Neural cell (in vitro differentiated cells): ENCODE results near the gene PLA2G2D. TPM values are rescaled to one million over a fixed set of nuclear protein-coding genes. Genes with fewer than 3 reads are reported as not detected.

Experiments
- H2AFZ ChIP-seq: fragments of 200-600, 300-800 bp; sonication (generic), shearing (Covaris generic); 2 replicates; pipeline ENCODE4 v1.6.0; 2014; ENCODE audit warnings: low read depth, mild to moderate bottlenecking, antibody characterized with exemption, low read length, moderate library complexity
- H3F3A ChIP-seq: fragments of 200-600 bp; shearing (Covaris generic); 2 replicates; pipeline ENCODE4 v1.6.1; 2016; ENCODE audit warnings: mild to moderate bottlenecking, moderate library complexity, mixed read lengths, antibody characterized with exemption, low read length; ENCODE audit not compliant: insufficient read depth, poor library complexity, severe bottlenecking
- H3K27ac ChIP-seq: fragments of 200-600, 300-800 bp; sonication (generic), shearing (Covaris generic); 2 replicates; pipeline ENCODE4 v1.5.1; 2014; ENCODE audit warnings: mild to moderate bottlenecking, low read length, moderate library complexity
- H3K27me3 ChIP-seq: fragments of 300-800, 200-600 bp; sonication (generic), shearing (Covaris generic); 2 replicates; pipeline ENCODE4 v1.6.0; 2014; ENCODE audit warnings: mild to moderate bottlenecking, low read depth, low read length, moderate library complexity; ENCODE audit not compliant: insufficient read depth
- H3K36me3 ChIP-seq: fragments of 300-800, 200-600 bp; sonication (generic), shearing (Covaris generic); 2 replicates; pipeline ENCODE4 v1.5.1; 2014; ENCODE audit warnings: mild to moderate bottlenecking, antibody characterized with exemption, low read length, moderate library complexity; ENCODE audit not compliant: insufficient read depth
- H3K4me2 ChIP-seq: fragments of 300-800, 200-600 bp; sonication (generic), shearing (Covaris generic); 2 replicates; pipeline ENCODE4 v1.6.0; 2014; ENCODE audit warnings: mild to moderate bottlenecking, low read length
- H3K4me3 ChIP-seq: fragments of 300-800, 200-600 bp; sonication (generic), shearing (Covaris generic); 2 replicates; pipeline ENCODE4 v1.5.1; 2014; ENCODE audit warnings: mild to moderate bottlenecking, low read length, moderate library complexity
- H3K79me2 ChIP-seq: fragments of 200-600 bp; shearing (Covaris generic); replicated peaks from 2 replicates; pipeline ENCODE4 v1.6.0; 2014; ENCODE audit warnings: mild to moderate bottlenecking, low read length, moderate library complexity; ENCODE audit not compliant: insufficient read depth
- H3K9ac ChIP-seq: fragments of 300-800, 200-600 bp; sonication (generic), shearing (Covaris generic); 2 replicates; pipeline ENCODE4 v1.6.1; 2016; ENCODE audit warnings: mild to moderate bottlenecking, low read length, mixed read lengths
- H3K9me2 ChIP-seq: fragments of 200-600 bp; shearing (Covaris generic); 2 replicates; pipeline ENCODE4 v1.6.1; 2016; ENCODE audit warnings: mild to moderate bottlenecking, low read length, mixed read lengths; ENCODE audit not compliant: insufficient read depth
- H3K9me3 ChIP-seq: fragments of 200-600, 300-800 bp; sonication (generic), shearing (Covaris generic); 2 replicates; pipeline ENCODE4 v1.6.1; 2016; ENCODE audit warnings: mild to moderate bottlenecking, mixed run types, low read length, moderate library complexity, mixed read lengths
- H4K20me1 ChIP-seq: fragments of 200-600 bp; shearing (Covaris generic); 2 replicates; pipeline ENCODE4 v1.6.1; 2016; ENCODE audit warnings: mild to moderate bottlenecking, mixed run types; ENCODE audit not compliant: insufficient read depth
- EP300 ChIP-seq: fragments of 450-650 bp; conservative IDR thresholded peaks from 2 replicates; pipeline ENCODE4 v1.6.1; 2014; ENCODE audit warnings: antibody characterized with exemption, mild to moderate bottlenecking, moderate library complexity; ENCODE audit not compliant: poor library complexity, severe bottlenecking
- EZH2 ChIP-seq: fragments of 200-600, 300-800 bp; shearing (Covaris generic), sonication (generic); IDR thresholded peaks from 2 replicates; pipeline ENCODE4 v1.6.1; 2014; ENCODE audit warnings: antibody characterized with exemption, low read length, borderline replicate concordance, mild to moderate bottlenecking; ENCODE audit not compliant: insufficient read depth, poor library complexity, severe bottlenecking
- MXI1 ChIP-seq: fragments of 450-650 bp; conservative IDR thresholded peaks from 2 replicates; pipeline ENCODE4 v1.6.1; 2014; ENCODE audit warnings: antibody characterized with exemption, mild to moderate bottlenecking; ENCODE audit not compliant: poor library complexity, severe bottlenecking
- POLR2AphosphoS5 ChIP-seq: IDR thresholded peaks from 2 replicates; pipeline ENCODE4 v1.6.1; 2012
- RAD21 ChIP-seq: fragments of 450-650 bp; conservative IDR thresholded peaks from 2 replicates; pipeline ENCODE4 v1.6.1; 2014; ENCODE audit warnings: antibody characterized with exemption, mild to moderate bottlenecking, moderate library complexity
- REST ChIP-seq: IDR thresholded peaks from 2 replicates; pipeline ENCODE4 v1.6.1; 2012; ENCODE audit warnings: borderline replicate concordance
- SMC3 ChIP-seq: fragments of 450-650 bp; conservative IDR thresholded peaks from 2 replicates; pipeline ENCODE4 v1.6.1; 2014; ENCODE audit warnings: antibody characterized with exemption, mild to moderate bottlenecking, moderate library complexity; ENCODE audit not compliant: poor library complexity
- TAF1 ChIP-seq: IDR thresholded peaks from 2 replicates; pipeline ENCODE4 v1.6.1; 2012; ENCODE audit warnings: low read depth
- polyA plus RNA-seq: library from polyadenylated mRNA; depleted of rRNA; stranded (reverse); fragments of >200 nt; gene quantifications from 2 replicates; pipeline ENCODE4 v1.2.3, GENCODE V29; 2014
- TF ChIP-seq, protein P1 (sequence below): fragments of 450-650 bp; IDR thresholded peaks from 2 replicates; pipeline ENCODE4 v1.5.1; 2014; ENCODE audit warnings: antibody characterized with exemption, mild to moderate bottlenecking, moderate library complexity; ENCODE audit not compliant: poor library complexity, severe bottlenecking

The PLA2G2D gene
- polyA plus RNA-seq, 1 donor from 2014 or later, result not detected

- Histone ChIP-seq H3K27me3 (no peaks in the 10 kb centered on the region), H3K9me3 (no peaks in the 10 kb centered on the region), H3K79me2 (no peaks in the 10 kb centered on the region), H3K36me3 (no peaks in the 10 kb centered on the region), H3K9me2 (no peaks in the 10 kb centered on the region), H4K20me1 (no peaks in the 10 kb centered on the region), H3K27ac (no peak overlapping the region), H3K4me2 (no peak overlapping the region), H3K4me3 (no peak overlapping the region), H3K9ac (no peak overlapping the region), H3F3A (no peaks in the 10 kb centered on the region), H2AFZ (no peak overlapping the region)
- TF ChIP-seq RAD21 (no peak), TAF1 (no peak), REST (no peak), EP300 (no peak), SMC3 (no peak), POLR2AphosphoS5 (no peak)
- TF ChIP-seq, protein P1, sequence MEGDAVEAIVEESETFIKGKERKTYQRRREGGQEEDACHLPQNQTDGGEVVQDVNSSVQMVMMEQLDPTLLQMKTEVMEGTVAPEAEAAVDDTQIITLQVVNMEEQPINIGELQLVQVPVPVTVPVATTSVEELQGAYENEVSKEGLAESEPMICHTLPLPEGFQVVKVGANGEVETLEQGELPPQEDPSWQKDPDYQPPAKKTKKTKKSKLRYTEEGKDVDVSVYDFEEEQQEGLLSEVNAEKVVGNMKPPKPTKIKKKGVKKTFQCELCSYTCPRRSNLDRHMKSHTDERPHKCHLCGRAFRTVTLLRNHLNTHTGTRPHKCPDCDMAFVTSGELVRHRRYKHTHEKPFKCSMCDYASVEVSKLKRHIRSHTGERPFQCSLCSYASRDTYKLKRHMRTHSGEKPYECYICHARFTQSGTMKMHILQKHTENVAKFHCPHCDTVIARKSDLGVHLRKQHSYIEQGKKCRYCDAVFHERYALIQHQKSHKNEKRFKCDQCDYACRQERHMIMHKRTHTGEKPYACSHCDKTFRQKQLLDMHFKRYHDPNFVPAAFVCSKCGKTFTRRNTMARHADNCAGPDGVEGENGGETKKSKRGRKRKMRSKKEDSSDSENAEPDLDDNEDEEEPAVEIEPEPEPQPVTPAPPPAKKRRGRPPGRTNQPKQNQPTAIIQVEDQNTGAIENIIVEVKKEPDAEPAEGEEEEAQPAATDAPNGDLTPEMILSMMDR, result no peak
These were observed 46.1 kb downstream of the PLA2G2D start for GRCh38 chr1:20073256-20073655.

DNA sequence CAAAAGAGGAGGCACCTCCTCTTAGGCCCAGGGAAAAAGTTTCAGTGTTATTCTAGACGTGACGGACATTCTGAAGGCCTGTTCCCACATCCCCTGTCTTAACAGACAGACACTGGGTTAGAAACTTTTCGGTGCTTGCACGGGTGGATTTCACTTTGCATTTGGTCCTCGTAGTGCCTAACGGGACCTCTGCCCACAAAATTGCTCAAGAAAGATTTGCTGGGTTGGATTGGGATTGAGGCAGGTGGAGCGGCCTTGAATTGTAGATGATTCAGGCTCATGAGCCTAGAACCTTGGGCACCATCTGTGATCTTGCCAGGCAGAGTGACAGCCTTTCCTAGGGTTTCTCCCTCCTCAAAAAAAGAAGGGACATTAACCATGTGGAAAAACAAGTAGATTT is 46.6 kb downstream of the PLA2G2D start:
- no peak overlapping the region for H3K4me3 ChIP-seq
- no peaks in the 10 kb centered on the region for H3K36me3 ChIP-seq
- no peak overlapping the region for H3K27ac ChIP-seq
- no peaks in the 10 kb centered on the region for H3K27me3 ChIP-seq
- no peaks in the 10 kb centered on the region for H4K20me1 ChIP-seq
- H3K4me2 ChIP-seq, result no peak overlapping the region
- no peaks in the 10 kb centered on the region for H3K9me2 ChIP-seq
- H3F3A ChIP-seq, result no peaks in the 10 kb centered on the region
- H3K9ac ChIP-seq, result no peak overlapping the region
- H2AFZ ChIP-seq, result no peak overlapping the region
- no peaks in the 10 kb centered on the region for H3K79me2 ChIP-seq
- no peak for TF ChIP-seq REST
- no peak for TF ChIP-seq MXI1
- TF ChIP-seq EZH2, result no peak
- TF ChIP-seq, protein P1, result no peak
- no peak for TF ChIP-seq EP300
- TF ChIP-seq RAD21, result no peak
- no peak for TF ChIP-seq POLR2AphosphoS5
- no peak for TF ChIP-seq TAF1
- no peaks in the 10 kb centered on the region for H3K9me3 ChIP-seq
